ENCODE measurements around the gene OR4D1. TPM values are rescaled to one million over a fixed set of nuclear protein-coding genes. Genes with fewer than 3 reads are reported as not detected.

OR4D1 gene
- total and polyA plus RNA-seq, 2 of the 8 experiments (the other 6 are each of a cell fraction or from before 2014, with no cell fraction given) = 0.32 to 0.39 TPM

GRCh38 chr17:58205936-58206335 is 57.8 kb downstream of the OR4D1 start:
- Histone ChIP-seq H2BK15ac (ENCODE audit: low read length) (no peak overlapping the region), H2BK20ac (ENCODE audit: low read length) (no peak overlapping the region), H3K23ac (ENCODE audit: insufficient read length) (no peak overlapping the region), H3K27ac (ENCODE audit: low read depth, low read length) (no peak overlapping the region), H3K14ac (ENCODE audit: insufficient read length) (no peak overlapping the region), H3K23me2 (ENCODE audit: low read depth, low read length) (no peaks in the 10 kb centered on the region), H3K4me2 (ENCODE audit: insufficient read depth in 1 of 2, low read depth in 2 of 2, low read length in 2 of 2) (no peak overlapping the region), H3K79me1 (ENCODE audit: low read depth, low read length) (no peaks in the 10 kb centered on the region), H3K4ac (replicated peaks; ENCODE audit: insufficient read length, low read depth, low read length) (no peak overlapping the region), H3K4me1 (replicated peaks in 1 of 4; ENCODE audit: control insufficient read depth in 3 of 4, insufficient read depth in 4 of 4, low read length in 3 of 4) (no peaks in the 10 kb centered on the region), H3K36me3 (ENCODE audit: control insufficient read depth in 2 of 4, insufficient read depth in 4 of 4, low read length in 3 of 4) (peaks cover 0 to 8% (median 3%) of the 10 kb centered on the region in 4 experiments; a peak in 4 of 8 replicates), H3K4me3 (ENCODE audit: extremely low read depth in 1 of 4, insufficient read depth in 2 of 4, low read depth in 3 of 4, low read length in 4 of 4) (no peak overlapping the region), H4K20me1 (replicated peaks in 1 of 2; ENCODE audit: control insufficient read depth in 1 of 2, insufficient read depth in 2 of 2, low read length in 2 of 2) (no peaks in the 10 kb centered on the region), H3K27me3 (replicated peaks in 1 of 4; ENCODE audit: control insufficient read depth in 3 of 4, extremely low read depth in 1 of 4, insufficient read depth in 3 of 4, low read length in 3 of 4) (no peaks in the 10 kb centered on the region), H2AK5ac (ENCODE audit: low read depth, low read length) (no peak overlapping the region), H4K91ac (replicated peaks; ENCODE audit: insufficient read length, low read length) (no peak overlapping the region), H3K79me2 (ENCODE audit: control insufficient read depth in 1 of 2, insufficient read depth in 2 of 2, low read length in 2 of 2) (no peaks in the 10 kb centered on the region), H3K18ac (ENCODE audit: extremely low read depth, low read length) (no peak overlapping the region), H2BK12ac (ENCODE audit: low read depth, low read length) (no peak overlapping the region), H3K9ac (replicated peaks in 1 of 4; ENCODE audit: extremely low read depth in 1 of 4, low read depth in 3 of 4, low read length in 3 of 4) (no peak overlapping the region), H3K56ac (replicated peaks; ENCODE audit: insufficient read length, low read depth, low read length) (no peak overlapping the region), H3K9me3 (ENCODE audit: insufficient read depth in 2 of 2, low read depth in 1 of 2, low read length in 1 of 2) (no peaks in the 10 kb centered on the region), H2BK120ac (replicated peaks; ENCODE audit: low read depth, low read length) (no peak overlapping the region), H4K8ac (ENCODE audit: extremely low read depth, insufficient read depth, low read length) (no peak overlapping the region), H4K5ac (ENCODE audit: insufficient read length, low read depth, low read length) (no peak overlapping the region), H2BK5ac (ENCODE audit: low read depth, low read length) (no peak overlapping the region), H2AFZ (ENCODE audit: low read length) (no peak overlapping the region)
- FAIRE-seq (no peak), DNase-seq (ENCODE audit: low read depth in 1 of 2, low spot score in 2 of 2) (no peak)
- CTCF ChIA-PET (ENCODE audit: partially characterized antibody) = interaction anchor here (0.7 to 1.5 kb wide), 2 partner anchors 9 kb away, joined by 3 to 5 read pairs; no protein-coding TSS in a partner anchor
- 92% methylated on average over 11 of the region's 11 CpGs; no CpG with 5 or more reads in 1 of the 2 experiments for WGBS, 2 experiments (ENCODE audit: extremely low coverage in 1 of 2, insufficient coverage in 1 of 2, insufficient read length in 1 of 2, insufficient replicate concordance in 2 of 2, low coverage in 1 of 2, low lambda C conversion rate in 2 of 2, missing lambda C conversion rate in 1 of 2)
- POLR2A ChIA-PET (ENCODE audit: partially characterized antibody) = no interaction called here
- TF ChIP-seq NANOG (IDR thresholded peaks at IDR 0.05; ENCODE audit: insufficient read depth, low read depth, low read length, poor library complexity, severe bottlenecking) (no peak), PHF8 (conservative IDR thresholded peaks at IDR 0.05; ENCODE audit: low read depth, low read length) (no peak)

Measured in H1 (cell line).